CD14-positive monocyte (primary cell): ENCODE results near the gene KIAA0232. TPM values are rescaled to one million over a fixed set of nuclear protein-coding genes. Genes with fewer than 3 reads are reported as not detected.

Experiments
- DNase-seq, 3 donors: peaks; one replicate each; pipeline ENCODE4 v3.0.0-alpha.2; 2011 to 2022
- H2AFZ ChIP-seq: 2 replicates; pipeline ENCODE4 v1.6.0; 2012; ENCODE audit warnings: mild to moderate bottlenecking, low read depth, low read length, inconsistent platforms; ENCODE audit not compliant: insufficient read depth, poor library complexity, severe bottlenecking
- H3K27ac ChIP-seq, 2 donors: 1 replicate in 1 of 2; 2 replicates in 1 of 2; pipeline ENCODE4 v1.5.1; 2012 to 2013; ENCODE audit warnings: low read length in 2 of 2, control low read depth in 1 of 2, inconsistent platforms in 1 of 2, low read depth in 1 of 2, mild to moderate bottlenecking in 1 of 2
- H3K27me3 ChIP-seq, 2 donors: one replicate each; pipeline versions ENCODE4 v1.6.0 to v1.6.1; 2011 to 2013; ENCODE audit warnings: low read length in 2 of 2; ENCODE audit not compliant: control insufficient read depth in 2 of 2, insufficient read depth in 2 of 2
- H3K36me3 ChIP-seq, 2 donors: replicated peaks in 1 of 2; 1 replicate in 1 of 2; 2 replicates in 1 of 2; pipeline versions ENCODE4 v1.5.1 to v1.6.1; 2012 to 2013; ENCODE audit warnings: low read length in 2 of 2, control low read depth in 1 of 2, inconsistent platforms in 1 of 2, mild to moderate bottlenecking in 1 of 2; ENCODE audit not compliant: insufficient read depth in 2 of 2, control insufficient read depth in 1 of 2
- H3K4me1 ChIP-seq, 2 donors: 1 replicate in 1 of 2; 2 replicates in 1 of 2; pipeline versions ENCODE4 v1.5.1 to v1.6.1; 2012 to 2013; ENCODE audit warnings: low read length in 2 of 2, control low read depth in 1 of 2, inconsistent platforms in 1 of 2, mild to moderate bottlenecking in 1 of 2, moderate library complexity in 1 of 2; ENCODE audit not compliant: insufficient read depth in 2 of 2, control insufficient read depth in 1 of 2
- H3K4me2 ChIP-seq: replicated peaks from 2 replicates; pipeline ENCODE3; 2012; ENCODE audit warnings: low read length, moderate library complexity, mild to moderate bottlenecking; ENCODE audit not compliant: poor library complexity, severe bottlenecking; ENCODE audit errors: extremely low read depth
- H3K4me3 ChIP-seq, 3 experiments: fragments of 200-600 bp in 1 of 3; sonication (generic) in 1 of 3; replicated peaks in 1 of 3; 1 replicate in 2 of 3; 2 replicates in 1 of 3; pipeline ENCODE4 v1.5.1; 2011 to 2013; ENCODE audit warnings: low read length in 3 of 3, mild to moderate bottlenecking in 3 of 3, control low read depth in 2 of 3, low read depth in 2 of 3, inconsistent platforms in 1 of 3, moderate library complexity in 1 of 3
- H3K79me2 ChIP-seq: 2 replicates; pipeline ENCODE4 v1.6.0; 2012; ENCODE audit warnings: mild to moderate bottlenecking, control low read depth, inconsistent platforms, low read length, moderate library complexity; ENCODE audit not compliant: insufficient read depth
- H3K9ac ChIP-seq: 2 replicates; pipeline ENCODE4 v1.6.0; 2017; ENCODE audit warnings: low read length, mild to moderate bottlenecking; ENCODE audit not compliant: insufficient read depth, poor library complexity, severe bottlenecking
- H3K9me3 ChIP-seq, 2 donors: replicated peaks in 1 of 2; 1 replicate in 1 of 2; 2 replicates in 1 of 2; pipeline versions ENCODE4 v1.5.1 to v1.6.1; 2012 to 2013; ENCODE audit warnings: low read length in 2 of 2, control low read depth in 1 of 2; ENCODE audit not compliant: control insufficient read depth in 1 of 2, insufficient read depth in 1 of 2
- H4K20me1 ChIP-seq: 2 replicates; pipeline ENCODE4 v1.6.0; 2012; ENCODE audit warnings: mild to moderate bottlenecking, low read length, control low read depth, moderate library complexity; ENCODE audit not compliant: insufficient read depth
- H3K27ac Mint-ChIP-seq, 7 donors: one replicate each; pipeline ENCODE4 v1.8.0; 2020; ENCODE audit warnings: mild to moderate bottlenecking in 7 of 7, mixed read lengths in 7 of 7, moderate library complexity in 6 of 7, inconsistent platforms in 2 of 7
- H3K27me3 Mint-ChIP-seq, 3 donors: one replicate each; pipeline ENCODE4 v1.8.0; 2021 to 2022; ENCODE audit warnings: low read depth in 3 of 3, mild to moderate bottlenecking in 3 of 3, mixed read lengths in 3 of 3, moderate library complexity in 3 of 3, inconsistent platforms in 1 of 3
- H3K36me3 Mint-ChIP-seq, 2 donors: one replicate each; pipeline ENCODE4 v1.8.0; 2020; ENCODE audit warnings: mixed read lengths in 2 of 2, inconsistent platforms in 1 of 2, mild to moderate bottlenecking in 1 of 2
- H3K4me1 Mint-ChIP-seq: one replicate; pipeline ENCODE4 v1.8.0; 2020; ENCODE audit warnings: mild to moderate bottlenecking, mixed read lengths
- H3K4me3 Mint-ChIP-seq, 2 donors: one replicate each; pipeline ENCODE4 v1.8.0; 2020; ENCODE audit warnings: mild to moderate bottlenecking in 2 of 2, mixed read lengths in 2 of 2, moderate library complexity in 1 of 2
- H3K9me3 Mint-ChIP-seq, 7 donors: one replicate each; pipeline ENCODE4 v1.8.0; 2020 to 2022; ENCODE audit warnings: mixed read lengths in 7 of 7, mild to moderate bottlenecking in 6 of 7, moderate library complexity in 6 of 7, inconsistent platforms in 2 of 7
- WGBS: methylation state at CpG from one replicate; pipeline ENCODE4 v1.1.5; 2013; ENCODE audit warnings: missing lambda C conversion rate; ENCODE audit not compliant: insufficient coverage; 5-methylcytosine and 5-hydroxymethylcytosine counted together
- intact Hi-C, 2 donors: fragments of 100-400 bp; cut with micrococcal nuclease; formaldehyde crosslinking; loops; one replicate each; pipeline versions ENCODE4 v1.15.0 to v1.15.1; 2023
- polyA plus RNA-seq, 3 donors: library from polyadenylated mRNA; depleted of rRNA in 1 of 3; unstranded in 2 of 3; stranded (reverse) in 1 of 3; fragments of 300-500 nt in 2 of 3; fragments of >200 nt in 1 of 3; fragmentation: Illumina TruSeq in 2 of 3; gene quantifications; 1 replicate in 2 of 3; 2 replicates in 1 of 3; pipeline ENCODE4 v1.2.3, GENCODE V29; 2012 to 2021
- TF ChIP-seq, protein P1 (sequence below): fragments of 200-600 bp; IDR thresholded peaks from one replicate; pipeline ENCODE4 v1.8.0; 2022; ENCODE audit warnings: antibody characterized with exemption, mild to moderate bottlenecking

The KIAA0232 gene
- polyA plus RNA-seq, 3 donors = 12.3 to 27.3 (median 20.6) TPM

DNA sequence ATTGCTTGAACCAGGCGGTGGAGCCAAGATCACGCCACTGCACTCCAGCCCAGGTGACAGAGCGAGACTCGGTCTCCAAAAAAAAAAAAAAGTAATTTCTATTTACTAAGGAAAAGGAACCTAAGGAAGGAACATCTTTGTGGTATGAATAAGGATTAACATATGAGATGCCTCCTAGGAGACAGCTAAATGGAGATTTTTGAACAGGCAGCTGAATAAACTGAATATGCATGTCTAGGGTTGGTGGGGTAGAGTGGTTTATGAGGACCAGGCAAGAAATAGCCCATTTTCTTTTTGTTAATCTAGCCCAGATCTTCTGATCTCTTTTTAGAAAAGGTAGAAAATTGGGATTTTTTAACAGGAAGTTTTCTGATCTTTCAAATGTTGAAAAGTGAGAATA lies 67.2 kb downstream of the KIAA0232 start:
- Histone ChIP-seq H3K9ac (no peak overlapping the region), H3K36me3 (peaks cover 38 to 81% of the 10 kb centered on the region in 2 donors), H3K9me3 (peaks cover 3 to 5% of the 10 kb centered on the region in 2 donors), H3K4me2 (no peak overlapping the region), H3K4me1 (peaks cover 9 to 14% of the 10 kb centered on the region in 2 donors), H4K20me1 (peaks cover 71% of the 10 kb centered on the region), H3K27me3 (no peaks in the 10 kb centered on the region), H3K79me2 (peaks cover 62% of the 10 kb centered on the region), H3K27ac (no peak overlapping the region), H2AFZ (no peak overlapping the region), H3K4me3 (no peak overlapping the region)
- TF ChIP-seq, protein P1, sequence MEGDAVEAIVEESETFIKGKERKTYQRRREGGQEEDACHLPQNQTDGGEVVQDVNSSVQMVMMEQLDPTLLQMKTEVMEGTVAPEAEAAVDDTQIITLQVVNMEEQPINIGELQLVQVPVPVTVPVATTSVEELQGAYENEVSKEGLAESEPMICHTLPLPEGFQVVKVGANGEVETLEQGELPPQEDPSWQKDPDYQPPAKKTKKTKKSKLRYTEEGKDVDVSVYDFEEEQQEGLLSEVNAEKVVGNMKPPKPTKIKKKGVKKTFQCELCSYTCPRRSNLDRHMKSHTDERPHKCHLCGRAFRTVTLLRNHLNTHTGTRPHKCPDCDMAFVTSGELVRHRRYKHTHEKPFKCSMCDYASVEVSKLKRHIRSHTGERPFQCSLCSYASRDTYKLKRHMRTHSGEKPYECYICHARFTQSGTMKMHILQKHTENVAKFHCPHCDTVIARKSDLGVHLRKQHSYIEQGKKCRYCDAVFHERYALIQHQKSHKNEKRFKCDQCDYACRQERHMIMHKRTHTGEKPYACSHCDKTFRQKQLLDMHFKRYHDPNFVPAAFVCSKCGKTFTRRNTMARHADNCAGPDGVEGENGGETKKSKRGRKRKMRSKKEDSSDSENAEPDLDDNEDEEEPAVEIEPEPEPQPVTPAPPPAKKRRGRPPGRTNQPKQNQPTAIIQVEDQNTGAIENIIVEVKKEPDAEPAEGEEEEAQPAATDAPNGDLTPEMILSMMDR = no peak
- Mint-ChIP-seq H3K27me3 (peaks cover 0 to 2% (median 0%) of the 10 kb centered on the region in 3 donors), H3K4me3 (no peak overlapping the region), H3K4me1 (peaks cover 19% of the 10 kb centered on the region), H3K27ac (peak overlapping the region in 1 of 7 donors; percentile 52), H3K36me3 (peaks cover 54 to 65% of the 10 kb centered on the region in 2 donors), H3K9me3 (peaks cover 0 to 8% (median 2%) of the 10 kb centered on the region in 7 donors)
- DNase-seq = no peak
- intact Hi-C loops = no loop called here
- no CpG with 5 or more reads among the region's 4 CpGs for WGBS

DNA sequence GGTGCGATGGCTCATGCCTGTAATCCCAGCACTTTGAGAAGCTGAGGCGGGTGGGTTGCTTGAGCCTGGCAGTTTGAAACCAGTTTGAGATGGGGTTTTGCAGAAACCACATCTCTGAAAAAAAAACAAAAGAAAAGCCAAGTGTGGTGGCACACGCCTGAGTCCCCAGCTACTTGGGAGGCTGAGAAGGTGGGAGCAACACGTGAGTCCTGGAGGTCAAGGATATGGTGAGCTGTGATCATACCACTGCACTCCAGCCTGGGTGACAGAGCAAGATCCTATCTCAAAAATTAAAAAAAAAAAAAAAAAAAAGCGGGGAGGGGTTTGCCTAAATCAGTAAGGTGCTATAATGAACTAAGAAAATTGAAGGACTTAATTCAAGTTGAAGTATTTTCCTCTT lies 68.9 kb downstream of the KIAA0232 start:
- Mint-ChIP-seq H3K4me3 (no peak overlapping the region), H3K27ac (no peak overlapping the region), H3K36me3 (peaks cover 38 to 52% of the 10 kb centered on the region in 2 donors), H3K4me1 (peaks cover 29% of the 10 kb centered on the region), H3K9me3 (peaks cover 0 to 8% (median 2%) of the 10 kb centered on the region in 7 donors), H3K27me3 (peaks cover 0 to 2% (median 0%) of the 10 kb centered on the region in 3 donors)
- Histone ChIP-seq H3K4me1 (peaks cover 16 to 23% of the 10 kb centered on the region in 2 donors), H4K20me1 (peaks cover 68% of the 10 kb centered on the region), H3K27ac (no peak overlapping the region), H3K9ac (no peak overlapping the region), H3K9me3 (peaks cover 3 to 5% of the 10 kb centered on the region in 2 donors), H3K79me2 (peaks cover 47% of the 10 kb centered on the region), H3K27me3 (no peaks in the 10 kb centered on the region), H3K4me2 (no peak overlapping the region), H2AFZ (no peak overlapping the region), H3K36me3 (peaks cover 23 to 63% of the 10 kb centered on the region in 2 donors), H3K4me3 (no peak overlapping the region)
- DNase-seq = no peak
- 100% methylated on average over 2 of the region's 5 CpGs for WGBS
- intact Hi-C loops = no loop called here
- TF ChIP-seq, protein P1 = no peak
